NCI-H774 (cell line): Measurements from ENCODE around the gene FCN2.

Experiments
- DNase-seq: peaks from one replicate; lab custom pipeline; 2025; lab: John Stamatoyannopoulos, UW

FCN2 gene

DNA sequence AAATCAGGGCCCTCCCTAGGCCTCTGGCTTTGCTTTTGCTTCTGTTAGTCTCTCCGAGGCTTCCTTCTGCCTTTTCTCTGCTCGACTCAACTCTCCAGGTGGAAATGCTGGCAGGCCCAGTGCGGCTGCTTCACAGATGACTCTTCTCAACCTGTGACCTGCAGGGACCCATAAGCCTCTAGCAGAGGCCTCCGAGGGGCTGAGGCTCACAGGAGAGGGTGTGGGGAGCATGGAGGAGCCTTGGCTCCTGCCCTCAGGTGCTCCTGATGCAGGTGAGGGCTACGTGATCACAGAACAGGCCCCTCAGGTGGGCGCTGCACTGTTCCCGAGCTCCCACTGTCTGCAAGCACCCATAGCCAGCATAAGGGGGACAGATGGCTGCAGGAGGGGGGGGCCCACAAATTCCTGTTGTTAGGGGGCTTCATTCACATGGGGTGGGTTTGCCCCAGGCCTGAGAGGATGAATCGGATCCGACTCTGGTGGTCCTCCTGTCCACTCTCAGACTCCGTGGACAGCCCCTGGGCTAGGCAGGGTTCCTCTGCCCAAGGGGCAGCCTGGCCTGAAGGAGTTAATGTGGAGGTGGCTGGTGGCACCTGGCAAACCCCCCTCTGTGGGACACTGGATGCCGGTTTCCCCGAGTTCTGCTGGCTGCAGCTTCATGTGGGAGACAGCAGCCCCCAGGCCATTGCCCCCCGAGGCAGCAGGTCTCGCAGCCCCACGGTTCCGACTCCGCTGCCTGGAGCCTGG, 10.9 kb upstream of the FCN2 start:
- DNase-seq, result no peak

DNA sequence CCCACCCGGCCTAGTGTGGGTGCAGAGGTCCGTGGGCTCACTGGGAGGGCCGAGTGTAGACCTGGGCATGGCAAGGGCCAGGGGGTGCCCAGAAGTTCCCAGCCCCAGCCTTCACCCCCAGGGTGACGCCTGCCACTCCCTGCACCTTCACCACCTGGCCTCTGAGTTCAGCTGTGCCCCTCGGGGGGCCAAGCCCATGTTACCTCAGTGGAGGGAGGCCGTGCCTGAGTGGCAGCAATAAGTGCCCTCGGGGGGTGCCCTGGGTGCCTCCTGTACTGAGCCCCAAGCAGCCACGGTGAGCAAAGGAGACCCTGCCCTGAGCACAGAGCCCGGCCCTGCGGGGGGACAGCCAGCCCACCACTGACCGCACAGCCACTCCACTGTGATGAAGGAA, 10.3 kb upstream of the FCN2 start:
- DNase-seq, result no peak

DNA sequence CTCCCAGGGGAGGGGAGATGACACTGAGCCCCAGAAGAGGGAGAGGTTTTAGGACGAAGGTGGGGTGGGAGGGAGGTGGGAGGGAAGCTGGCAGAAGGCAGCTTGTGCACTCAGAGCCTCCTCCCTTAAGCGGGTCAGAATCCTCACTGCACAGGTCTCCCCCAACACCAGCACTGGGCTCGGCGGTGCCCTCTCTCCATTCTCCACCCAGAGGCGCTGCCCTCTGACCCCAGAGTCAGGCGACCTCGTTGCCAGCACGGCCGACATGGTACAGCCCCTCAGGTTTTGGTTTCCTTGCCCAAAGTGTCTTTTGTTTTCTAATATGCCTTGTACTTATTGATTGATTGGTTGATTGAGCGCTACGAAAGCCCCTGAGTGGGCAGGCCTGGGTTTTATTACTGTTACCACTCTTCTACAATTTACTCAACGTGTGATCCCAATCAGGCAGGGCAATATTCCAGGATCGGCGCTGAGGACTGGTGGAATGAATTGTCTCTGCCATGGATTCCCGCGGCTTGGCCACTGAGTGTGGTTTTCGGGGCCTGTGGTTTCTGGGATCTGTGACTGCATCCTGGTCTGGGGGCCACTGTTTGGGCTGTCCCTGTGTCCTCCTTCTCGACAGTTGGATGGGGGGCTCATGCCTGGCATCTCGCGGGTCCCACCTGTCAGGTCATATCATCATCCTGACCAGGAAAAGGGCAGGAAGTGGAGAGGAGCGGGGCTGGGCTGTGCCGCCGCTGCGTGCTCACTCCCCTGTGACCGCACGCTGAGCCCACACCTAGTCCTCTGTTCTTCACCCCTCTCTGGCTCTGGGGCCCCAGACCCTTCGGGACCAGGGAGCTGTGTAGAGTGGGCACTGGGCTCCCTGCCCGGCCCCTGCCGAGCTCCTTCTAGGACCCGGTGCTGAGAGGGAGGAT, 9.6 kb upstream of the FCN2 start:
- no peak for DNase-seq

DNA sequence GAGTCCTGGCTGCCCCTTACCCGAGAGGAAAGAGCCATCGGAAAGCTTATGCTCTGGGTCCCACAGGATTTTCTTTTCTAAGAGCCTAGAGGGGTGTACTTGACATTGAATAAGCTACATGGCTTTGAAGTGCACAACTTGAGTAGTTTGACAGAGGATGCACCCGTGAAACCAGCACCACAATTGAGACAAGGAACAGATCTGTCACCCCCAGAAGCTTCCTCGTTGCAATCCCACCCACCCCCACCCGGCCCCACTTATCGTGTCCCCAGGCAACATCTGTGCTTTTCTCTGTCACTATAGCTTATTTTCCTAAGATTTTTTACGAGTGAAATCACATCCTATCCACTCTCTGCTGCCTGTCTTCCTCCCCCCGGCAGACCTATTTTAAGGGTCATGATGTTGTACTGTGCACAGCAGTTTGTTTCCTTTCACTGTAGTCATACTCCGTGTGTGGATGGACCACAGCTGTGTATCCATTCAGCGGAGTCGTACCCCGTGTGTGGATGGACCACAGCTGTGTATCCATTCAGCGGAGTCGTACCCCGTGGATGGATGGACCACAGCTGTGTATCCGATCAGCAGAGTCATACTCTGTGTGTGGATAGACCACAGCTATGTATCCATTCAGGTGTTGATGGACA, 8.8 kb upstream of the FCN2 start:
- DNase-seq, result no peak

DNA sequence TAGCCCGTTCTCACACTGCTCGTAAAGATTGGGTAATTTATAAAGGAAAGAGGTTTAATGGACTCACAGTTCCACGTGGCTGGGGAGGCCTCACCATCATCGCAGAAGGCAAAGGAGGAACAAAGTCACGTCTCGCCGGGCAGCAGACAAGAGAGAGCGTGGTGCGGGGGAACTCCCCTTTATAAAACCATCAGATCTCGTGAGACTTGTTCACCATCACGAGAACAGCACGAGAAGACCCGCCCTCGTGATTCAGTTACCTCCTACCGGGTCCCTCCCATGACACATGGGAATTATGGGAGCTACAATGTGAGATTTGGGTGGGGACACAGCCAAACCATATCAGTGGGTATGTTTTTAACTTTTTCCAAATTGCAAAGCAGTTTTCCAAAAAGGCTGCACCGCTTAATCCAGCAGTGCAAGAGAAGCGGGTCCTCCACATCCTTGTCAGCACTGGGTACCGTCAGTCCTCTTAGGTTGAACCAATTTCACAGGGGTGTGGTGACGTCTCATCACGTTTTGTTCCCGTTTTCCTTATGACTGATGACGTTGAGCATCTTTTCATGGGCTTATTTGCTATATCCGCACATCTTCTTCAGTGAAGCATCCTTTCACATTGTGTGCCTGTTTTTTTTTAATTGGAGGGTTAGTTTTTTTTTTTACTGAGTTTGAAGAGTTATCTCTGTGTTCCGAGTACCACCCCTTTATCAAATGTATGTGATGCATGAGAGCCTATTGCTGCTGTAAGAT, 8.0 kb upstream of the FCN2 start:
- no peak for DNase-seq

DNA sequence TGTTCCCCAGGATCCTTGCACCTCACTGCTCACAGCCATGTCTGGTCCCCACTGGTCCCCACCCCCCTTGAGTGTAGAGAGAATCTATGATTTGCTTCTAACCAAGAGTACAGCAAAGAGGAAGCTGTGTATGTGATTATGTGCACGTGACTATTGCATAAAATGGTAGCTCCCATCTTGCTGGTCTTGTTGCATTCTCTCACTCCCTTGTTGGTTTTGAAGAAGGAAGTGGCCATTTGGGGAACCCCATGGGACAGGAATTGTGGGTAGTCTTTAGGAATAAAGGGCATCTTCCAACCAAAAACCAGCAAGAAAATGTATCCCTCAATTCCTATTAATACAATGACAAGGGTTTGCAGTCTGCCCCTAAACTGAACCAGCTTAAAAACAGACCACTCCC, 5.2 kb upstream of the FCN2 start:
- no peak for DNase-seq

DNA sequence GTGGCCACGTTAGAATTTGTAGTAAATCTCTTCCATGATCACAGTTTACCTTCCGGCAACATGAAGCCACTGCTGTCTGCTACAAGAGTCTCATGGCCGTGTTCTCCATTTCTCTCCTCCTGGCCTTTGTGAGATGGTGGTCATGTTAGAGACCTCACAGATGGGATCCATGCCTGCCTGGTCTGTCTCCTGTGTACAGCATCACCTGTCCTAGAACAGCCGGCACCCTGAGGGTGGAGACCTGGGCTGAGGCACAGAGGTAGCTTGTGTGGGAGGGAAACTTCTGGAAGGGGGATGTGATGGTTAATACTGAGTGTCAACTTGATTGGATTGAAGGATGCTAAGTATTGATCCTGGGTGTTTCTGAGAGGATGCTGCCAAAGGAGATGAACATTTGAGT, 3.1 kb upstream of the FCN2 start:
- DNase-seq, result no peak

DNA sequence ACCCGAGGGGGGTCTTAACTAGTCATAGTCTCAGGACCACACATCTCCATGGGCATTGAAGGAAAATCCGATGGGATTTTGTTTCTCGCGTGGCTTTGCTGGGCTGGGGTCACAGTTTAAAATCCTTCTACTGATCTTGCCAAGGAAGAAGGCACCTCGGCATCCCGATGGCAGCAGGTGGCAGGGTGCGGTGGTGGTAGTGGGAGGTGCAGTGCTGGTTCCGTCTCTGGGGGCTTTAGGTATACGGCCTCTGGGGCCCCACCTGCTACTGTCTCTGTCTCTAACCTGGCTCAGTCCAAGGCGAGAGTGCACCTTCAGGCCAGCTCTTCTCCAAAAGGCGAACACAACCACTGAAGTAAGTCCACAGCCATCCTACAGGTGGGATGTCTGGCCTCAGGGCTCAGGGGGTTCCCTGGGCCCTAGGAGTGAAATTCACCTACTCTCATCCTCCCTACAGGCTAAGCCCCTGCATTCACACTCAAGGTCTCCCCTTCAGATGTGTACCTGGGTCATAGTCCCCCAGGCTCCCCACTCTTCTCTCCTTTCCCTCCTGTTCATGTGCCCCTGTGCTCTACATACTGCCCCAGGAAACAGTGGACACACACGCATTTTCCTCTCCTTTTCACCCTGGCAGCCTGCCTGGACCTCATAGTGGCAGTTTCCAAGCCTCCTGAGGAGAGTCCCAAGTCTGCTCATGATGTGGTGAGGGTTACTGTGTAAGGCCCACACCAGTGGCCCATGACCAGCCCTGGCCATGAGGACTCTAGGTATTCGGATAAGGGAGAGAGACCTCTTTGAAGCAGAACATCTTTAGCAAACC, 736 bp upstream of the FCN2 start:
- DNase-seq, result no peak

DNA sequence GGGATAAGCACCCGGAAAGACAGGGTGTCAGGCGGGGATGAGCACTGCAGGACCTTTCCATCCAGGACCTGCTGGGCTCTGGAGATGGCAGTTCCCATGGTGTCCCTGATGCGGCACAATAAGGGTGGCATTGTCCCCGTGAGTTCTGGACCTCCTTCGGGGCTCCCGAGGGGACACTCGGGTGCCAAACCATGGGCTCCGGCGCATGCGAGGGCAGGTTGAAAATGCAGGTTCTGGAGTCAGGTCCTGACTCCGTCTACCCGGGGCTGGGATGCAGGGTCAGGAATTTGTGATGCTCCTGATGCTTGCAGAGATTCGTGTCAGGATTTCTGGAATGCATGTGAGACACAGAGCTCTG, 682 bp downstream of the FCN2 start:
- DNase-seq, result no peak

DNA sequence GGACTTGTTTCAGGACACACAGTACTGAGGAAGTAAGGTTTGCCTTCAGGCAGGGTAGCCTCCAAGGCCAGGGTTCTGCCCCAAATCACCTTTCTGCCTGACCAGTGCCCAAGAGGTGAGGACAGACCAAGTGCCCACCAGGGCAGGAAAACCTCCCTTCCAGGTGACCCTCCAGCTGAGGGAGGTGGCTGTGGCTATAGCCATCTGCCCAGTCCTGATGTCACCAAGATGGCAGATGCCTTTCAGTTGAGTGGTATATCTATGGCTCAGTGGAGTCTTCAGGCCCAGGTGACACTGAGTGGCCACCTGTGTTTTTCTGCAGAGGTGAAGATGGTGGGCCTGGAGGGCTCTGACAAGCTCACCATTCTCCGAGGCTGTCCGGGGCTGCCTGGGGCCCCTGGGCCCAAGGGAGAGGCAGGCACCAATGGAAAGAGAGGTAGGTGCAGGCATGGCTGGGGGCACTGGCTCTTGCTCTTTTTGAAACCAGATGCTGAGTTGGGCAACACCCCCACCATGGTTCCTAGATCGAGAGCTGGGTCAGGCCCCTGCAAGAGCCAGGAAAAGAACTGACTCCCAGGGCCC, 1.7 kb downstream of the FCN2 start:
- DNase-seq, result no peak

DNA sequence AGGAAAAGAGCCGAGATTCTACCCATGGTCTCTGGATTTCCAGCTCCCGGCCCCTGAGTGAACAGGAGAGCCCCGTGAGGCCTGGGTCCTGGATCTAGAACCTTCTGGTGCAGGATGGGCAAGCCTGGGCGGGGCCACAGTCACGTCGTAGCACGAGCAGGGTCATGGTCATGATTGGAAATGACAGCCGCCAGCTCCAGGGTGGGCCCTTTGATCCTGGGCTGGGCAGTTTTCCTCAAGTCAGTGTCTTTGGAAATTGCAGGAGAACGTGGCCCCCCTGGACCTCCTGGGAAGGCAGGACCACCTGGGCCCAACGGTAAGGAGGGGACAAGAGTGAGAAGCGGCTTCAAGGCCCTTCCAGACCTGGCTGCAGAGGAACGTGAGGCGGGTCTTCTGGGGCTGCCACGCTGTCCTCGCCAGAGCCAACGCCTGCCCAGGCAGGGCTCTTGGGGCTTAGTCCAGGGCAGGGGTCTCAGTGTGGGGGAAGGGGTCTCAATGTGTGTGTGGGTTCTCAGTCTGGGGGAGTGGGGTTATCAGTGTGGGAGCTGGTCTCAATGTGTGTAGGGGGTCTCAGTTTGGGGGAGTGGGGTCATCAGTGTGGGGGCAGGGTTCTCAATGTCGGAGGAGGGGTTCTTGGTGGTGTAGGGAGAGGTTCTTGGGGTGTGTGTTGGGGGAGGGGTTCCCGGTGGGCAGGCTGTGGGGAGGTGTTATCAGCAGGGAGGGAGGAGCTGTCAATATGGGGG, 2.6 kb downstream of the FCN2 start:
- DNase-seq, result no peak

DNA sequence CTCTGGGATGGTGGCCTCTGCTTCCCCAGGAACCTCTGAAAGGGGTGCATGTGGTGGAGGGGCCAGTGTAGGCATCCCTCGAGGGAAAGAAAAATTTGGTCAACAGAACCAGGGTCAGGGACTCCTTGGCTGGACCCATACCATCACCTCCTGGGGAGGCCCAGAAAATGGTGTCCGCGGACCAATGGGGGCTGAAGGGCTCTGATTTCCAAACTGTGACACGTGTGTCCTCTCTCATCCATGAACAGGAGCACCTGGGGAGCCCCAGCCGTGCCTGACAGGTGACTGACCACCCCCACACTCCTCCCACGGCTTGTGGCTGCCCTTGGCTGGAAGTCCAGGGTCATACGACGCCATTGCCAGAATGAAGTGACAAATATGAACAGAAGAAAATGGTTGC, 3.9 kb downstream of the FCN2 start:
- no peak for DNase-seq

DNA sequence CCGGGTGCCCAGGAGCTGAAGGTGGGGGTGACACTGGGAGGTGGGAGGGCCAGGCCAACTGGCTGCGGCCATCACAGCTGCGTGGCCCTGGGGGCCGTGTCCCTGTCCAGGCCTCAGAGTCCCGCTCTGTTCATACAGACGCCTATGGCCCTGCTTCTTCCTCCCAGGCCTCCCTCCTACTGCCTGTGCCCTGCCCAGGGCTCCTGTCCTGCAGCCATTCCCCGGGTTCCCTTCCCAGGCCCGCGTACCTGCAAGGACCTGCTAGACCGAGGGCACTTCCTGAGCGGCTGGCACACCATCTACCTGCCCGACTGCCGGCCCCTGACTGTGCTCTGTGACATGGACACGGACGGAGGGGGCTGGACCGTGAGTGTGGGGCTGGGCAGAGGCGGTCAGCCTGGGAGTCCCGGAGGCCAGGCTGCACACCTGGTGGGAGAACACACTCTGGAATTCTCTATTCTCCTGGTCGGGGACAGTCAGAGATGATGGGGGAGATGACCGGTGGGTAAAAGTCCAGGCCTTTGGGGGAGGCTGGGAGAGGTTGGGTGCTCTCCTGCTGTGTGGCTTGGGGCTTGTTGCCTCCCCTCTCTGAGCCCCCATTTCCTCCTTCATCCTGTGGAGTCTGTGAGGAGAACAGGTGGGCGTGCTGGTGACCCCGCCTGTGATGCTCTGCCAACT, 4.5 kb downstream of the FCN2 start:
- DNase-seq, result no peak

DNA sequence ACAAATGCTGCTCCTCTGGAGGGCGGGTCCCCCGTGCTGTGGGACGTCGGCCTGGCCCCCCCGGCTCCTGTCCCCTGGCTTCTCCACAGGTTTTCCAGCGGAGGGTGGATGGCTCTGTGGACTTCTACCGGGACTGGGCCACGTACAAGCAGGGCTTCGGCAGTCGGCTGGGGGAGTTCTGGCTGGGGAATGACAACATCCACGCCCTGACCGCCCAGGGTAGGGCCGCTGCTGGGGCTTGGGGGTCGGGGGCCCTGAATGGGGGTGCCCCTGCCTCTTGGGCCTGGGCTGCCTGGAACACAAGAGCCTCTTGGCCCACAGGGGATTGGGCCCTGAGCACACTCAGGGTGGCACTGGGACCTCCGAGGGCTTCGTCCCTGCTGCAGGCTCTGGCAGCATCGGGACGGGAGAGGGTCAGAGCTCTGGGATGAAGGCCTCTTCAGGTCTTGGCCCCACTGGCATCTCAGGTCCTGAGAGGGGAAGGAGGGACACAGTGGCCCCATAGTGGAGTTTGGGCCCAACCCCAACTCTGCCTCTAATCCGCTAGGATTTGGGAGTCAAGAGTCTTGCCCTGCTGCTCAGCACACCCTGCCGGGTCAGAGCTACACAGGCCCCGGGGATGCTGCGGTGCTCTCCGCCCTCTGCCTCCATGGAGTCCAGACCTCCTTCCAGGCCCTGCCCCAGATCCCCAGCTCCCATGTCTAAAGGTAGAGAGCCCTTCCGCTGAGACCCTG, 5.2 kb downstream of the FCN2 start:
- no peak for DNase-seq

DNA sequence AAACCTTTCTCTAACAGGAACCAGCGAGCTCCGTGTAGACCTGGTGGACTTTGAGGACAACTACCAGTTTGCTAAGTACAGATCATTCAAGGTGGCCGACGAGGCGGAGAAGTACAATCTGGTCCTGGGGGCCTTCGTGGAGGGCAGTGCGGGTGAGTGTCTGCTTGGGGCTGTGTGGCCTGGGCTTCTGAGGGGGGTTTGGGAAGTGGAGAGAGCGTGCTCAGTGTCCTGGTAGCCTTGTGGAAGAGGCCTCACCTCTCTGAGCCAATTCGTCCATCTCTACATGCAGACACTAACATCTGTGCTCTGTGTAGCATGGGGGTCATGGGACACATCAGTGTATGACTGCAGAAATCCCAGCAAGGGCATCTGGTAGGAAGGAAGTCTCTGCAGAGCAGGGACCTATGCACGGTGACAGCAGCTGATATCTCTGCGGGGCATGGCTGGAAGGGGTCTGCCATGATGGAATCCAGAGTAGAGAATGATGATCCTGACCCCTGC, 5.9 kb downstream of the FCN2 start:
- no peak for DNase-seq

DNA sequence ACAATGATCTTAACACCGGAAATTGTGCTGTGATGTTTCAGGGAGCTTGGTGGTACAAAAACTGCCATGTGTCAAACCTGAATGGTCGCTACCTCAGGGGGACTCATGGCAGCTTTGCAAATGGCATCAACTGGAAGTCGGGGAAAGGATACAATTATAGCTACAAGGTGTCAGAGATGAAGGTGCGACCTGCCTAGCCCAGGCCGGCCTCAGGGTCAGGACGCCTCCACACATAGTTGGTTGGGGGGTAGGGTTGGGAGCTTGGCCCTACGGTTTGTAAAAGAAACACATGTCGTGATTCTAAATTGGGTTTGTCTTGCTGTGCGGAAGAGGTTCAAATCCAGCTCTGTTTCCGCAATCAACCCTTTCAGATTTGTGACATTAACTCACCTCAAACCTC, 6.6 kb downstream of the FCN2 start:
- no peak for DNase-seq

DNA sequence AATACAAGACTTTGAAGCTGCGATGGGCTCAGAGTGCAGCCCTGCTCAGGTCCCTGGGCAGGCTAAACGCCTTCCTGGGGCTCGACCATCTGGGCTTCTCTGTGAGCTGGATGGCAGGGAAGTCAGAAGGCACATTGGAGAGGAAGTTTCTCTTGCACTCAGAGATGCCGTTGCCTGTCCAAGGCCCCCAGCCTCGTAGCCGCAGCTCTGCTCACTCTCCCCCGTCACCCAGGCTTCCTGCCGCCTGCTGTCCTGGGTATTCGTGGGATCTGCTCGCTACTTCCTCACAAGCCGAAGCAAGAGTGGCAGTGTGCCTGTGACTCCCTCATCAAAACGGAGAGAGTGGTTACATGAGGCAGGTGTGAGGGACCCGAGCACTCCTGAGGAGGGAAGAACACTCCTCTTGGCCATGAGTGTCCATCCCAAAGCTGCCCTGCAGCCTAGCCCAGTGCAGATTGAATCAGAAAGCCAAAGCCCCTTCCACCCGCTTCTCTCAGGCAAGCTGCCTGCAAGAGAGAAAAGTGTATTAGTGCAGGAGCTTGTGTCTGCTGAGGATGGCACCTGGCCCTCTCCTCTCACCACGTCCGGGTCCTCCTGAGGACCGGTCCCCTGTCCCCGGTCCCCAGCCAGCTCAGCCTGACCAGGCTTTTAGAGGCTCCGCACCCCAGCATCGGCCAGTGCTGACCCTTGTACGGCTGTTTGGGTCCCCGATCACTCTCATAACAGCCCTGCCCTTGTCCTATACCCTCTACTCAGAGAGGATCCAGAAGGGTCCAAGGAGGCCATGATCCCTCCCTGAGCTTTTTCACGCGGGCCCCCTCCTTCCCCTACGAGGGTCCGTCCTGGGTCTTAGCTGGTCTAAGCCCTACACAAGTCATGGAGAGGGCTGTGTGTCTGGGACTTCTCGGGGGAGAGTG, 7.3 kb downstream of the FCN2 start:
- no peak for DNase-seq
